WTC11 (cell line): Measurements from ENCODE around the gene TXNDC2. TPM values are rescaled to one million over a fixed set of nuclear protein-coding genes. Genes with fewer than 3 reads are reported as not detected.
A peak's percentile ranks its signal among the peaks of the same experiment; 100 is the strongest.

ENCODE experiments used
- ATAC-seq: fragments of 200-7000 bp; cut with Tn5 transposase; 2 replicates; pipeline ENCODE4 v1.10.0; 2021; ENCODE audit warnings: mild to moderate bottlenecking, moderate library complexity
- CTCF ChIA-PET: fragments of 300-600 bp; sonication (Branson Sonifier 250); formaldehyde crosslinking; loops from one replicate; lab custom pipeline; 2021; ENCODE audit warnings: antibody characterized with exemption; lab: Charles Lee
- POLR2A ChIA-PET: fragments of 350-600 bp; sonication (Branson Sonifier 250); formaldehyde crosslinking; loops from one replicate; lab custom pipeline; 2021; ENCODE audit warnings: antibody characterized with exemption; lab: Charles Lee
- DNase-seq: peaks from one replicate; pipeline ENCODE4 v3.0.0; 2021; ENCODE audit warnings: low spot score
- H3K27ac Mint-ChIP-seq: 2 replicates; pipeline ENCODE4 v1.8.0; 2021; ENCODE audit warnings: mixed read lengths
- H3K27me3 Mint-ChIP-seq: 2 replicates; pipeline ENCODE4 v1.8.0; 2021; ENCODE audit warnings: low read depth, mild to moderate bottlenecking, moderate library complexity, mixed read lengths
- H3K36me3 Mint-ChIP-seq: 2 replicates; pipeline ENCODE4 v1.8.0; 2021; ENCODE audit warnings: mixed read lengths
- H3K4me1 Mint-ChIP-seq: 2 replicates; pipeline ENCODE4 v1.8.0; 2022; ENCODE audit warnings: mixed read lengths
- H3K4me3 Mint-ChIP-seq: 2 replicates; pipeline ENCODE4 v1.8.0; 2021; ENCODE audit warnings: mild to moderate bottlenecking, moderate library complexity, mixed read lengths
- H3K9me3 Mint-ChIP-seq: 2 replicates; pipeline ENCODE4 v1.8.0; 2021; ENCODE audit warnings: mixed read lengths
- AFF4 ChIP-seq: sonication (generic); formaldehyde crosslinking; IDR thresholded peaks from 2 replicates; pipeline ENCODE4 v1.8.1; 2023; ENCODE audit warnings: mild to moderate bottlenecking, missing genetic modification reagents, borderline replicate concordance
- GABPB1 ChIP-seq: sonication (generic); formaldehyde crosslinking; IDR thresholded peaks from 2 replicates; pipeline ENCODE4 v1.8.1; 2023; ENCODE audit warnings: mild to moderate bottlenecking, missing genetic modification reagents
- HMGXB4 ChIP-seq: sonication (generic); formaldehyde crosslinking; IDR thresholded peaks from 2 replicates; pipeline ENCODE4 v1.8.1; 2023; ENCODE audit warnings: mild to moderate bottlenecking, moderate library complexity, missing genetic modification reagents
- JUN ChIP-seq: sonication (generic); formaldehyde crosslinking; IDR thresholded peaks from 2 replicates; pipeline ENCODE4 v1.8.0; 2023; ENCODE audit warnings: mild to moderate bottlenecking, missing genetic modification reagents
- KAT7 ChIP-seq: sonication (generic); formaldehyde crosslinking; IDR thresholded peaks from 2 replicates; pipeline ENCODE4 v1.8.1; 2023; ENCODE audit warnings: missing genetic modification reagents, mild to moderate bottlenecking, borderline replicate concordance
- MXD4 ChIP-seq: fragments of 250-450 bp; sonication (Bioruptor Pico); IDR thresholded peaks from 2 replicates; pipeline ENCODE4 v1.8.0; 2021; ENCODE audit warnings: mild to moderate bottlenecking, moderate library complexity, borderline replicate concordance
- NFATC4 ChIP-seq: fragments of 250-450 bp; sonication (Bioruptor Pico); IDR thresholded peaks from 2 replicates; pipeline ENCODE4 v1.9.0; 2021; ENCODE audit warnings: mild to moderate bottlenecking
- OVOL2 ChIP-seq: fragments of 250-450 bp; sonication (Bioruptor Pico); IDR thresholded peaks from 2 replicates; pipeline ENCODE4 v1.9.0; 2021; ENCODE audit warnings: mild to moderate bottlenecking, borderline replicate concordance
- RELA ChIP-seq: sonication (generic); formaldehyde crosslinking; IDR thresholded peaks from 2 replicates; pipeline ENCODE4 v1.8.1; 2022; ENCODE audit warnings: missing genetic modification reagents, mild to moderate bottlenecking, borderline replicate concordance
- SMAD3 ChIP-seq: sonication (generic); formaldehyde crosslinking; IDR thresholded peaks from 2 replicates; pipeline ENCODE4 v1.8.0; 2022; ENCODE audit warnings: missing genetic modification reagents, mild to moderate bottlenecking, borderline replicate concordance
- TEAD4 ChIP-seq: sonication (generic); formaldehyde crosslinking; IDR thresholded peaks from 2 replicates; pipeline ENCODE4 v1.8.0; 2022; ENCODE audit warnings: mild to moderate bottlenecking, missing genetic modification reagents
- ZNF281 ChIP-seq: sonication (generic); formaldehyde crosslinking; IDR thresholded peaks from 2 replicates; pipeline ENCODE4 v1.8.0; 2023; ENCODE audit warnings: mild to moderate bottlenecking, missing genetic modification reagents
- ZNF317 ChIP-seq: sonication (generic); formaldehyde crosslinking; IDR thresholded peaks from 2 replicates; pipeline ENCODE4 v1.8.1; 2023; ENCODE audit warnings: low read depth, mild to moderate bottlenecking, moderate library complexity, missing genetic modification reagents, borderline replicate concordance
- total RNA-seq: library from RNA; stranded (reverse); gene quantifications from 3 replicates; pipeline ENCODE4 v1.2.3, GENCODE V29; 2021
- TF ChIP-seq, protein P1 (sequence below): sonication (generic); formaldehyde crosslinking; IDR thresholded peaks from 2 replicates; pipeline ENCODE4 v1.8.1; 2022; ENCODE audit warnings: low read depth, mild to moderate bottlenecking, moderate library complexity, missing genetic modification reagents, borderline replicate concordance
- TF ChIP-seq, protein P2 (sequence below): sonication (generic); formaldehyde crosslinking; conservative IDR thresholded peaks from 2 replicates; pipeline ENCODE4 v1.8.1; 2022; ENCODE audit warnings: mild to moderate bottlenecking, missing genetic modification reagents
- TF ChIP-seq, protein P3 (sequence below): sonication (generic); formaldehyde crosslinking; conservative IDR thresholded peaks from 2 replicates; pipeline ENCODE4 v1.8.1; 2023; ENCODE audit warnings: mild to moderate bottlenecking, low read depth, missing genetic modification reagents, moderate library complexity

TXNDC2 gene
- total RNA-seq, 1 experiment from 2014 or later = 0.26 TPM

- no peaks in the 10 kb centered on the region for H3K36me3 Mint-ChIP-seq
- no peak for TF ChIP-seq HMGXB4 (CRISPR knock-in tag)
- no peak for TF ChIP-seq KAT7 (CRISPR knock-in tag)
- TF ChIP-seq MXD4 (CRISPR knock-in tag) = no peak
- TF ChIP-seq SMAD3 (CRISPR knock-in tag) = no peak
- TF ChIP-seq GABPB1 = 0 out of 2 replicates have a peak, but pooled peaks have one; percentile 33
- TF ChIP-seq TEAD4 (CRISPR knock-in tag) = no peak
- no peaks in the 10 kb centered on the region; the same call in 1 of the 2 replicates for H3K27me3 Mint-ChIP-seq
- no peak overlapping the region for H3K27ac Mint-ChIP-seq
- no peak for ATAC-seq
- no peaks in the 10 kb centered on the region for H3K9me3 Mint-ChIP-seq
- DNase-seq = no peak
- ChIA-PET POLR2A (no interaction called here), CTCF (interaction anchor here (0.6 kb wide), 1 partner anchor 66 kb away, joined by 3 read pairs; no protein-coding TSS in a partner anchor)
- no peak overlapping the region for H3K4me3 Mint-ChIP-seq
- H3K4me1 Mint-ChIP-seq = peaks cover 5% of the 10 kb centered on the region
Observed at GRCh38 chr18:9905401-9905922, 19.7 kb downstream of the TXNDC2 start.

DNA sequence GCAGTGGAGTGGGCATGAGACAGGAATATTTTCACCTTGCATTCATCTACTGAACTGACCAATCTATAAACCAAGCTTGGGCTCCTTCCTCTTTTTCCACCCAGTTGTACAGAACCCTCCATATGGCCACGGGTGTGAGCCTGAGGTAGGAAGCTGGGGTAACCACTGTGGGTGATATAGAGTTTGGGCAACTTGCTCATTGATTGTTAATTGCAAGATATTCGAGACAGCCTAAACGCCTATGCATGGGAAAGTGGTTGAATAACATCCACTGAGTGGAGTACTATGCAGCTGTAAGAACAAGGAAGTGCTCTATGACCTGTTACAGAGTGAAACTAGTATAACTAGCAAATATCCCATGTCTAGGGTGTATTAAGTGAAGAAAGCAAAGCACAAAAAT is 20.7 kb downstream of the TXNDC2 start:
- H3K27me3 Mint-ChIP-seq = no peaks in the 10 kb centered on the region; the same call in 1 of the 2 replicates
- H3K4me3 Mint-ChIP-seq = no peak overlapping the region
- no peaks in the 10 kb centered on the region for H3K36me3 Mint-ChIP-seq
- no peak for DNase-seq
- ChIA-PET CTCF (no interaction called here), POLR2A (no interaction called here)
- TF ChIP-seq, protein P1, sequence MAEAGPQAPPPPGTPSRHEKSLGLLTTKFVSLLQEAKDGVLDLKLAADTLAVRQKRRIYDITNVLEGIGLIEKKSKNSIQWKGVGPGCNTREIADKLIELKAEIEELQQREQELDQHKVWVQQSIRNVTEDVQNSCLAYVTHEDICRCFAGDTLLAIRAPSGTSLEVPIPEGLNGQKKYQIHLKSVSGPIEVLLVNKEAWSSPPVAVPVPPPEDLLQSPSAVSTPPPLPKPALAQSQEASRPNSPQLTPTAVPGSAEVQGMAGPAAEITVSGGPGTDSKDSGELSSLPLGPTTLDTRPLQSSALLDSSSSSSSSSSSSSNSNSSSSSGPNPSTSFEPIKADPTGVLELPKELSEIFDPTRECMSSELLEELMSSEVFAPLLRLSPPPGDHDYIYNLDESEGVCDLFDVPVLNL (CRISPR knock-in tag) = no peak
- TF ChIP-seq ZNF281 (CRISPR knock-in tag) (no peak), JUN (CRISPR knock-in tag) (no peak), ZNF317 (no peak), KAT7 (CRISPR knock-in tag) (no peak), AFF4 (CRISPR knock-in tag) (no peak), OVOL2 (CRISPR knock-in tag) (no peak), MXD4 (CRISPR knock-in tag) (no peak), RELA (no peak), NFATC4 (CRISPR knock-in tag) (no peak)
- TF ChIP-seq, protein P2, sequence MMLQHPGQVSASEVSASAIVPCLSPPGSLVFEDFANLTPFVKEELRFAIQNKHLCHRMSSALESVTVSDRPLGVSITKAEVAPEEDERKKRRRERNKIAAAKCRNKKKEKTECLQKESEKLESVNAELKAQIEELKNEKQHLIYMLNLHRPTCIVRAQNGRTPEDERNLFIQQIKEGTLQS (CRISPR knock-in tag) = no peak
- TF ChIP-seq, protein P3, sequence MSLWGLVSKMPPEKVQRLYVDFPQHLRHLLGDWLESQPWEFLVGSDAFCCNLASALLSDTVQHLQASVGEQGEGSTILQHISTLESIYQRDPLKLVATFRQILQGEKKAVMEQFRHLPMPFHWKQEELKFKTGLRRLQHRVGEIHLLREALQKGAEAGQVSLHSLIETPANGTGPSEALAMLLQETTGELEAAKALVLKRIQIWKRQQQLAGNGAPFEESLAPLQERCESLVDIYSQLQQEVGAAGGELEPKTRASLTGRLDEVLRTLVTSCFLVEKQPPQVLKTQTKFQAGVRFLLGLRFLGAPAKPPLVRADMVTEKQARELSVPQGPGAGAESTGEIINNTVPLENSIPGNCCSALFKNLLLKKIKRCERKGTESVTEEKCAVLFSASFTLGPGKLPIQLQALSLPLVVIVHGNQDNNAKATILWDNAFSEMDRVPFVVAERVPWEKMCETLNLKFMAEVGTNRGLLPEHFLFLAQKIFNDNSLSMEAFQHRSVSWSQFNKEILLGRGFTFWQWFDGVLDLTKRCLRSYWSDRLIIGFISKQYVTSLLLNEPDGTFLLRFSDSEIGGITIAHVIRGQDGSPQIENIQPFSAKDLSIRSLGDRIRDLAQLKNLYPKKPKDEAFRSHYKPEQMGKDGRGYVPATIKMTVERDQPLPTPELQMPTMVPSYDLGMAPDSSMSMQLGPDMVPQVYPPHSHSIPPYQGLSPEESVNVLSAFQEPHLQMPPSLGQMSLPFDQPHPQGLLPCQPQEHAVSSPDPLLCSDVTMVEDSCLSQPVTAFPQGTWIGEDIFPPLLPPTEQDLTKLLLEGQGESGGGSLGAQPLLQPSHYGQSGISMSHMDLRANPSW (CRISPR knock-in tag) = no peak
- H3K27ac Mint-ChIP-seq = no peak overlapping the region
- H3K9me3 Mint-ChIP-seq = no peaks in the 10 kb centered on the region
- no peaks in the 10 kb centered on the region for H3K4me1 Mint-ChIP-seq
- no peak for ATAC-seq
